NCI-H1930 (cell line): Measurements from ENCODE around the gene SKIDA1.

Experiments used
- DNase-seq, 2 experiments: peaks; one replicate each; lab custom pipeline; 2025; lab: John Stamatoyannopoulos, UW

Gene SKIDA1

DNA sequence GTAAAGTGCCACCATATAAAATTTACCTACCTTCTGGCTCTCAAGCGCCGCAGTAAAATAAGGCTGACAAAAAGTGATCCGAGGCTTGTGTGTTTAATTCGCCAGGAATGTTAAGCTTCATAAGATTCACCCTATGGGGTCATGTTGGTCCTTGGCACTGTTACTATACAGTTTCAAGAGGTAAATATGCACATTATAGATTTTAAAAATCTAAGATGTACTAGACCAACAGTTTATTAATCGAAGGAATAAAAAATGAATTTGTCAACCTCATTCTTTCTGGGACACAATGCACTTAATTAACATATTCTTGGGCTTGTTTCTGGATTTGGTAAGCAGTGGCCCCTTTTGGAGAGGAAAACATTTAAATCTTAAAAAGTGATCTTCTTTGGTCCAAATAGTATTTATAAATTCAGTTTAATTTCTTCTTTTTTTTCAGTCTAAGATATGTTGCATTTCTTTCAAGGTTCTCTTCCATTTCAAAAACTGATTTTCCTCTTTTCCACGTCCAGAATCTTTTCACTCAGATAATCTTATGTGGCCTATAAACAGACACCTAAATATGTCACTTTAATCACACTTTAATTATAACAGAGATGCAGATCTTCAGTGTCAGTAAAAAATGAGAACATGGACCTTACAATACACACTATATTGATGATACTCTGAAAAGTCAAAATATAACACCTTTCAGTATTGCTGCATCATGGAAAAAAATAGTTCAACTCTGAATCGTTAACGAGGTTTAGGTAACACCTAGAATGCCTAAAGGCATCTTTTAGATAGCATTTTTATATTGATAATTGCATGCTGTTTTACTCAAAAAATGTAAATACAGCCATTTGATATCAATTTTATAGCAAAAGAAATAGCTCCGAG, 3.8 kb upstream of the SKIDA1 start:
- DNase-seq: no peak

DNA sequence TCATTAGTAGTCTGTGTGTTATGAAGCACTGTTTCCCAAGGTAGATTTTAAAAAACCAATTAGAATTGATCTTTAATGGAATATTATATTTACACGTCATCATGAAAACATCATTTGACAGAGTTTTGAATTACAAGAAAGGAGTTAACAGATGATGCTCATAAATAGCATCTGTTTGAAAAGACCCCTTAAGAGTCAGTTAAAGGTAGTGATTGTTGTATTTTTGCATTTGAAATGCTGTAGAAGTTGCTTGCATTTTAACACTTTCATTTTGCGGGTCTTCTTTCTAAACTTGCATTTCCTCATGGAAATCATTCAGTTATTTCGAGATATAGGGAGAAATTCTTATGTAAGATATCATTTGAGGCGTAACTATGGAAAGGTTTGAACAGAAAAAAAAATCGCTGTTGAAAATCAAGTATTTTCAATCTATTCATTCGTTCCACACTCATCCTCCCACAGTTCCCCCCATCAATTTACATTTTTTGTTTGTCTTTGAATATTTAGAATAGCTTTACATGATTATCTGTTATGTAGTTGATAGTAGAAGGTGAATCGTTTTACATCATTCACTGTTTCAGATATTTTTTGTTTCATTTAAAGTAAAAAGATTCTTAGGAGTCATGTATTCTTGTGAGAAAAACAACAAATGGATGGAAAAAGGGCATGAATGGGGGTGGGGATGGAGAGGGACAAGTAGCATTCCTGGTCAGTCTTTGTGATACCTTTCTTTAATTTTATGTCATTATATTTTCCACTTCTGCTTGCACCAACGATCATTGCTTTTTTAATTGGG, 3.0 kb upstream of the SKIDA1 start:
- no peak for DNase-seq

DNA sequence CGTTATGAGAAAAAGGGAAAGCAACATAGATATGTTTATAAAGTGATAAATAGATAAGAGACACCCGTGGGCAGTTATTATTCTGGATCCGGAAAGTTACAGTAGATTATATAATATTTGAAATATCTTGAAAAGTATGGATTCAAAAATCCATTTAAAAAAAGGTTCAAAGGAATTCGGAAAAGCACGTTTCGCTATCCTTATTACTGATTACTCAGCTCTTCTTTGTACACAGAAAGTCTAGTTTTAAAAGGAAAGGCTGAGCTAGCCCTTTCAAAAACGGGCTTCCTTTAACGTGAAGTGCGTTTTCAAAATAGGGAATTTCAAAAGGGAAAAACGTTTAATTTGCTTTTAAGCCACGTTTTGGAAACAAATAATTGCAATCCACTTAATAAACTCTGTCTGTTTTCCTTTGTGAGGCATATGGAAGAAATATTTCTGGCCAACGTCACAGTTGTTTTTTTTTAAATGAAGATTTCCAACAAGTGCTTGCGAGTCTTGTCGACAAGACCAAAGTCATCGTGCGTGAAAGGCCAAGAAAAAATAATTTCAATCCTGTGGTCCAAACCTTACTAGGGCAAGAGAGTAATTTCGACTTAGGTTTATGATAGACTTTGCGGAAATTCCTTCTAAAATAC, 2.2 kb upstream of the SKIDA1 start:
- DNase-seq: no peak

DNA sequence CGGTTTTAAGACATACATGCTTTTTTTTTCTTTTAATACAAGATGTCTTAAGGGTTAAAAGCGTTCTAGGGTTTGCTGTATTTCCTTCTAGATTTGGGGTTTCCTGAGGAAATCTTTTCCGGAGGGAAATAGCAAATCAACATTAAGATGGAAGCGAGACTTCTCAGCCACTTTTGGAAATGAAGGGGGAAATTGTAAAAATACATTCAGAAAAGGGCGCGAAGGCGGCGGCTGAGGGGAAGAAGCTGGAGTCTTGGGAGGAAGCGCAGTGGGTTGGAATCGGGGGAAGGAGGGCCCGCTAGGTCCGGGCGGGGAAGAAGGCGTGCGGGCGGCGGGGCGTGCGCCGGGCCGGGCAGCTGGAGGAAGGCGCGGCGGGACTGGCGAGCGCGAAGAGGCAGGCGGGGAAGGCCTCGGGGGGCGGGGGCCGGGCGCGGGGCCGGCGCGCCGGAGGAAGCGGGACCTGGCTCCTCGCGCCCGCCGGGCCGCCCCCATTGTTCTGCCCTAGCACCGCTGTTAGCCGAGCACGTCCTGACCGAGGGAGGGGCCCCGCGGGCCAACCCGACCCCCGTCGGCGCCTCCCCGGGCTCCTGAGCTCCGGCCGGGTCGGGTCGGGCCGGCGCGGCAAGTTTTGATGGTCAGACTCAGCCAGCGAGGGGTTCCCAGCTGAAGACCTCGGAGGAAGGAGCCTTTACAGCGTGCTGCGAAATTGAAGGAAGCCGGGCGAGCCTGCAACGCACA, 1.5 kb upstream of the SKIDA1 start:
- peak in 1 of 2 experiments; percentile 4 for DNase-seq

DNA sequence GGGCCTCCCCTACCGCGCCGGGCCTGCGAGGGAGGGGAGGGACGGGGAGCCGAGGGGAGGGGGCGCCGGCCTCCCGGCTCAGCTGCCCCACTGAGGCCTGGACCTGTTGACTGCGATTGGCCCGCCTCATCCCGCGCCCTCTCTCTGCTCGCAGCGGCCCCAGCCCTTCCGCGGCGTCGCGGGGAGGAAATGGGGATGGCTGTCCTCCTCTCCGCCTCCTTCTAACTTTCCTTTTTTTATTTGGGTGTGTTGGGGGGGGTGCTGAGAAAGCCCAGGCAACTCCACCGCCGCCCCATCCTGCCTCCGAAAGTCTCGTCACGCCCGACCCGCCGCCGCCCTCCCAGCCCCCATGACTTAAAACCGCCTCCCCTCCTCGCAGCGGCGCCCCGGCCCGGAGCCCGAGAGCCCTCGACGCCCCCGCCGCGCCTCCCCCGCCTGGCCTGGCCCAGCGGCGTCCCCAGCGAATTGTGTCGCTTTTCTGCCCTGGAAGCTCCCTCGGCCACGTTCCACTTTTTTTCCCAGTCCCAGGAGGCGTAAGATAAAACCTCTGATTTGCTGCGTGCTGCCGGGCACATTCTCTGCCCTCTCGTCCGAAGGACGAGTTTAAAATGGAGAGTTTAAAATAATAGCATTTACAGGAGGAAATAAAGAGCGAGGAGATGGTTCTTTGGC, 842 bp upstream of the SKIDA1 start:
- DNase-seq: peak in 1 of 2 experiments; percentile 11

DNA sequence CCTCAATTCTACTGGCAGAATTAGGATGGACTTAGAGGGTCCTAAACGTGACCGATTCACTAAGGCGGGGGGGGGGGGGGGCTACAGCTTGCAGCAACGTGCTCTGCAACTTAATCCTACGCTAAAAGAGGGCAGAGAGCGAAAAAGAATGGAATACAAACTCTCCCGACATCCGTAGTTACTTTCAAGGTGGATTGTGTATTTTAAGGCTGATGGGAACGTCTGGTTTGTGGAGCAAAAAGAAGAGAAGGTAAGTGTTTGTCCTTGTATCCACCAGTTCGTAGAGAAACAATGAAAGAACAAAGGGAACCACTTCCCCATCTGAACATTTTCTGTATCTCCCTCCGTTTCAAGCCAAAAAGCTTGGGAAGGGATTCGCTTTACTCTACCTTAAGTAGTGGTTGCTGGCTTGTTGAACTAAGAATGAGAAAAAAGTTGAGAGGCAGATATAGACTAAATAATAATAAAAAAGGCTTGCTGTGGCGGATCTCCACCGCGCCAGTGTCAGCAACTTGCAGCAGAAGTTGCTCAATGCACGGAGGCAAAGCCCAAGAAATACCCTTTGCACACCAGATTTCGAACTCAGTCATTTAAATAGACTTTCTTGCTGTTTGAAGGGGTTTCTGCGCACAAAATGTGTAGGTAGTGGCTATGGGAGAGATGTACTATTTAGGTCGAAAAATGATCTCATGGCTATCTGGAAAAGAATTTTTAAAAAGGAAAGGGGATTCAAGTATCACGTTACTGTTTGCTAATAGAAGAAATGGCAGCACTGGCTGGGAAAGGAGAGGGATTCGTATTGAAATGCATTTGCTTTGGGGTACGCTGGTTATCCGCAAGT, 736 bp downstream of the SKIDA1 start:
- DNase-seq: no peak

DNA sequence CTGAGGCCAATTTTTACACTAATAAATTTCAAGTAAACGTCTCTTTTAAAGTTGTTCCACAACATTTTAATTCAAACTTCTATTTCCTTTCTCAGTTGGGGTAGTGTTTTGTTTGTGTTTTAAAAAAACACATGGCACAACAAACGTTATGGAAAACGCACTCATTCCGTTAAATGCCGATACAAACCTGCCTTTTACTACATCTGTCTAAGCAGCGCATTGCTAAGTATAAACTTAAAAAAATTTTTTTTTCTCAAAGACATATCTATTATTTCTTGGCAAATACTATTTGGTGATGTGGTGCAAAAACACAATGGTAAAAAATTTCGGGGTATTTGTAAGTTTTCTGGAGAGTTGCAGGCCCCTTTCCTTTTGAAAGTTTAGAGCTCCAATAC, 1.4 kb downstream of the SKIDA1 start:
- no peak for DNase-seq

DNA sequence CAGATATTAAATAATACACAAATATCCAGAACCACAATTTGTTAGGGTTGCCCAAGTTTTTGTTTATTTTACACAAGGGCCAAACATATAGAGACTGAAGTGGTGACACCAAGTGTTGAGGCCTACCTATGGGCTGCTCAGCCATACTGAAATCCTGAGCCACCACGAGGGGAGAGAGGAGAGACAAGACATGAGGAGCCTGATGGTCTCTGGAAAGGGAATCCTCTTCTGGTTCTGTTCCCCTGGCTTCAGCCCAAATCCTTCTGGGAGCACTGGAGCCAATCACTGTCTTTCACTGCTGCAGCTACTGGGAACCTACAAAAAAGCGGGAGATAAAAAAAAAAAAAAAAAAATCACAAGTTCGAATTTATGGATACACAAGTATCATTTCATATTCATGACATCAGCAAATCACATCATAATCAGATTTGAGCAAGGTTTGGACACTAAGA, 1.9 kb downstream of the SKIDA1 start:
- DNase-seq: no peak

DNA sequence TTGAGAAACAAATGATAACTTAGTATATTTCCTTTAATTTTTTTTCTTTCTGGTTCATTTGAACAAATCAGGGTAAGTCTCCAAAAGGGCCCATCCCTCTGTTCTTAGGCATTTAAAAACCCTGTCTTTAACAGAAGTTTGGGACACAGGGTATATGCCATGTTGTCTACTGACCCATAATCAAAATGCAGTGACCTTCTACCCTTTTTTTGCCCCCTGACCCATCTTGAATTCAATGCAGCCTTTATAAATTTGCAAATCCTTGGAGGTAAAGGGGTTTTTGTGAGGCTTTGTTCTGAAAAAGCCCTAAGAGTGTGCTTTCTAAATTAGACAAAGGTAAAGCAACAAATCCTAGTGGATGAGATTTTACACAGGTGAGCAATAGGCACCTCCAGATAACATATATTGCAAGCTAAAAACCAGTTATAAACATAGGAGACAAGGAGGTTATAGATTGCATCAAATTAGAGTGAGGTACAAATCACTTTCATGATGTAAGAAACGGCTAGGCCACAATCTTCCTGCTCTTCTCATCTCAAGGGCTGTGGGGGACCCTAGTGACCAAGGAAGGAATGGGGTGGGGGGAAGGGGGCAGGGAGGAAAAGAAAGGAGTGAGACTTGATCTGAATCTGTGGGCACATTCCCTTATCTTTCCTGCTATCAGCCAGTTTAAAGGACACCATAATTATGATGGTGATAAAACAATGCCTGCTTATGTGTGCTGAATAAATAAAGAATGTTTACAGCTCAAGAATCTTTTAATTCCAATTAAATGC, 2.7 kb downstream of the SKIDA1 start:
- no peak for DNase-seq

DNA sequence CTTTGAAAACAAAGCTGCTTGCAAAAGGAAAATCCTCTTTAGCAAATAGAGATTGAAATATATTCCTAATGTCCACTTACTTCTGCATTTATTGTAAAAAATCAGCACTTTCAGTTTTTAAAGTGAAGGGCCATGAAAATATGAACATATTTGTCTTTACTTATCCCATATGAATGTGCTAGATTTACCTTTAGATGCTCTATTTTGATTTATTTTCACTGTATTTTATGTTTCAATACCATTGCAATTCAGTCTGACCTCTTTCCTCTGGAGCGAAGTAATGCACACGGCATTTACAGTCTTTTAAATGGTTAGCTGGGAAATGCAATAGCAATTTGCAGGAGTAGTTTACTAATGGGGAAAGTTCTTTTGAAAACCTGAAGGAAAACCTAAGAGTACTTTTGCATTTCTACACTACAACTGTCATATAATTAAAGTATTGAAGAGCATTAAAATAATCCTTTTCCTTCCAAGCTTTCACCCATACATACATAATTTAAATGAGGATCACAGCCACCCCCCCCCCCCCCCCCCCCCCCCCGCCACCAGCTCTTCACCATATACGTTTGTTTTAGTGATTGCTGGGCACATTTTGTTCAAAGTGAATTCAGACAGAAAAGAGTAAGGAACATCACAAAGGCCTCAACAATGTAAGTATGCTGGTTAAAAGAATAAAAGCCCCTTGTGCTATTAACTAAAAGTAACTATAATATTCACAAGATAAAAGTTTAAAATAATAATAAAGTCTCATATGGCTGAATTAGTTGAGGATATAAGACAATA, 3.5 kb downstream of the SKIDA1 start:
- no peak for DNase-seq

DNA sequence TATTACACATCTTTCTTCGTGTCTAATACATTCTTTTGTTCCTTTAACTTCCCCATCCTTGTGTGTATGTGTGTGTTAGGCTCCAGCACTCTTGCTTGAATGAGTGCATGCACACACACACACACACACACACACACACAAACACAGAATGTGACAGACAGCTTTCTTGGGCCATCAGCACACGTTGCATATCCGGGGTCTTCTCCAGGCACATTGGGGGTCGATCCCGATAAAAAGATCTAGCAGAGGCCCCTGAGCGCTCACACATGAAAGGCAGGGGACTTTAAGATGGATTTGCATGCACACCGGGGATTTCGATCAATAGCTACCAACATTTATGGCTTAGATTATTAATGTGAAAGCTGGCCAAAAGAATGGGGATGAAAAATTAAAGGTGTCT, 4.5 kb downstream of the SKIDA1 start:
- no peak for DNase-seq

DNA sequence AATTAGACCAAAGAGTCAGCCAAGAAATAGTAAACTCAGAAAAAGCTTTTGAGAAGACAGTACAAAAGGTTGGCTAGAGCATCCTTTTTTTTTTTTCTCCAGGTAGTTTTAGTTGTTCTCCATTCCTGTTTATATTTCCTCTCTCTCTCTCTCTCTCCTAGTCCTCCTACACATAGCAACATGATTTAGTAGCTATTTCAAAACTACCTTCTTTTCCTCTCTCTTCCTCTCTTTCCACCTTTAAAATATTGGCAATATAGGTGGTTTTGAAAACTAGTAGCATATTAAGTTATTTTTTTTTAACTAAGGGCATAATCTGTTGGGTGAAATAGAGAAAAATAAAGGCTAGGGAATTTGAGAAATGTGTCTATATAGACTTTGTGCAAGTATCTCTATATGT, 5.0 kb downstream of the SKIDA1 start:
- no peak for DNase-seq

DNA sequence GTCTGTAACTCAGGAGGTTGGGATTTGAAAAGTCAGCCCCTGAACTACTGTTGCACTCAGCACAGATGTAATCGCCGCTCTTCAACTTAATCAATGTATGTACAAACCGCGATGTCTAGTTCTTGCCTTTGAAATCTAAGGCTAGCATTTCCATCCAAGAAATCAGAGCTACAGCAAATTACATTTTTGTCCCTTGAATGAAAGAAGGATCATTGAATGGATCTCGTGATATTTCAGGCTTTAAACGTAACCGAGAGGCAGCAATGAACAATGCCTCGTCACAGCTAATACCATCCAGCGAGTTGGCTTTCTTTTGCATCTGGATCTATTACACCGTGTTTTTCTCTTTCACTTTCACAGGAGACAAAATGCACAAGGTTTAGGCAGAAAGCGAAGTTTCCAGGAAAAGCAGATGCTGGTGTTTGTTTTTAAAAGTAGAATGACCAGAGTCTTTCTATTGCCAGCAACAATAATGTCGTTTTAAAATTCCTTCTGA, 5.5 kb downstream of the SKIDA1 start:
- DNase-seq: no peak

DNA sequence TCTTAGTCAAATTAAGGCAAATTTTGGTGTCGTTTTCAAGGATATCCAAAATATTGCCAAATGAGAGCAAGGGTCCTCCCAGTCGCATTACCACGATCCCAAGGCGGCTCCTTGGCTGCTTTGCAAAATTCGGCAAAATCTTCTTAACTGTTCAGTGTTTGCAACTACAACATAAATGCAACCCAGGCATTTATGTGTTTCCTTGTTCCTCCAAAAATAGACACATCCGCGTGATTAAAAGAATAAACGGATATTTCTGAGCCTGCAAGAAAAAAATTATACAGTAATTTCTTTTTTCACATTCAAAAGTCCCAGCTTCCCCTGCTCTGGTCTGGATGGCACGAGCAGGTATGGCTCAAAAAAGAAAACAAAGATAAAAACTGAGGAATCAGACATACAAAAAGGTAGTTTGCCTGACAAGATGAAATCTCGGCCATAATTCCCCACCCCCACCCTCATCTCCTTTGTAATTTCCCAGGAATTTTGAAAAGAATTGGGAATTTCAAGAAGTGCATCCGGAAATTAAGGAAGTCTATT, 6.0 kb downstream of the SKIDA1 start:
- no peak for DNase-seq

DNA sequence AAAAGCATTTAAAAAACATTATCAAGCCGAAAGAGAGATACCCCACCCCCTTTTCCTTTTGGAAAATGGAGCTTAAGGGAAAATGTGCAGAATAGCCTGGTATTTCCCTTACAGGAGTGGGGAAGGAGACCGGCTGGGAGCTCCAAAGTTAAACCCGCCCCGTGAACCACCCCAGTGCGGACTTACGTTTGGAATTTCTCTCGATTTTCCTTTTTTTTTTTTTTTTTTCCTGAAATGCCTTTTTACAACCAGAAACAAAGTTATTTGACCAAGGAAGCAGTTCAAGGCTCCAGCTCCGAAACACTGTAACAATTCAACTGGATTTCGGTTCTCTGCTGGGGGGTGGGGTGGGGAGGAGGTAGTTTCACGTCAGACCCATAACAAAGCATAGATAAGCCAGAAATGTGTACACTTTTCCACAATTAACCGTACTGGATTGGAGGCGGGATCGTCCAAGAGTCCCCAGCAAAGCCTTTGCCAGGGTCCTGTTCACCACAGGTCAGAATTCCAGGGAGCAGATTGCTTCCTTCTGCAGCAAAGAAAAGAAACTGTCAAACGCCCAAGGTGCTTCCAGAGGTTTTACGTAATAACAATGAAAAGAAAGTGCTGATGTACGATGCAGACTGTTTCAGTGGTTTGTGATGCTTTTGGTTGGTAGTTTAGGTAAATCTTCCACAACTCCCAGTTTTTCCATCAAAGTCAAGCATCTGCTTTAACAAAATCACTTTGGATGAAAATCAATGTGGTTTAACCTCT, 6.7 kb downstream of the SKIDA1 start:
- no peak for DNase-seq

DNA sequence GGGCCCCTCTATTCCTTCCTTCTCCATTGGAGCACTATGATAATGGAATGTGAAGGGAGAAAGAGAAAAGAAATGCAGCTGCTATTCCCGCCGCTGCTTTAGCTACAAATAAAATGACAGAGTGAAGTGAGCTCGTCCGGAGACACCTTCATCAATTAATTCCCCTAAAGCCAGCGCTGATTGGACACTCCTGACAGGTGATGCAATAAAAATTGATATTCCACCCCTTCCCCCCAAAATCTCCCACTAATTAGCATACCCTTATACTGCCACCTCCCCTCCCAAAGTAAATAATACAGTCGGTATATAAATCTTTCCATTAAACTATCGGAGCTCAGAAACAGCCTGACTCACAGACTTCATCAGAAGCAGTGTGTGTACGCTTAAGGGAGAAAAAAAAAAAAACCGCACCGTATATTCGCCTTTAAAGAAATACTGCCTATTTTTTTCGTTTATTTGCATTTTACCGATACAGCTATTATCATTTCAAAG, 7.3 kb downstream of the SKIDA1 start:
- DNase-seq: peak in 1 of 2 experiments; percentile 18
